Aorta (tissue), 5 donors: Measurements from ENCODE around the gene CDK16. TPM values are rescaled to one million over a fixed set of nuclear protein-coding genes. Genes with fewer than 3 reads are reported as not detected.

Experiments
- ATAC-seq: fragments of 200-7000 bp; cut with Tn5 transposase; one replicate; pipeline ENCODE4 v1.9.1; 2022; ENCODE audit warnings: moderate library complexity; ENCODE audit not compliant: low FRiP score
- DNase-seq, 2 donors: peaks; one replicate each; pipeline ENCODE4 v3.0.0-alpha.2; 2020
- H3K27ac ChIP-seq, 2 donors: one replicate each; pipeline ENCODE4 v1.5.1; 2013; ENCODE audit warnings: low read length in 2 of 2, mild to moderate bottlenecking in 2 of 2, moderate library complexity in 2 of 2, control low read depth in 1 of 2, inconsistent platforms in 1 of 2, low read depth in 1 of 2
- H3K27me3 ChIP-seq, 2 donors: one replicate each; pipeline ENCODE4 v1.6.1; 2013; ENCODE audit warnings: control low read depth in 1 of 2, low read length in 1 of 2, mild to moderate bottlenecking in 1 of 2, moderate library complexity in 1 of 2; ENCODE audit not compliant: insufficient read depth in 2 of 2, control insufficient read depth in 1 of 2
- H3K36me3 ChIP-seq, 2 donors: one replicate each; pipeline ENCODE4 v1.6.1; 2013; ENCODE audit warnings: control low read depth in 1 of 2, low read length in 1 of 2, mild to moderate bottlenecking in 1 of 2; ENCODE audit not compliant: insufficient read depth in 2 of 2, control insufficient read depth in 1 of 2
- H3K4me1 ChIP-seq, 2 donors: one replicate each; pipeline ENCODE4 v1.6.1; 2013; ENCODE audit warnings: low read length in 2 of 2, control low read depth in 1 of 2, mild to moderate bottlenecking in 1 of 2, moderate library complexity in 1 of 2; ENCODE audit not compliant: insufficient read depth in 2 of 2, control insufficient read depth in 1 of 2
- H3K4me3 ChIP-seq, 2 donors: one replicate each; pipeline ENCODE4 v1.5.1; 2013; ENCODE audit warnings: low read length in 2 of 2, control low read depth in 1 of 2, mild to moderate bottlenecking in 1 of 2
- H3K9me3 ChIP-seq: one replicate; pipeline ENCODE4 v1.6.1; 2013; ENCODE audit warnings: mild to moderate bottlenecking, low read length; ENCODE audit not compliant: control insufficient read depth
- WGBS, 2 donors: extraction: QIAGEN DNeasy Blood & Tissue Kit; methylation state at CpG; one replicate each; pipeline ENCODE4 v1.1.7; 2013; 5-methylcytosine and 5-hydroxymethylcytosine counted together
- intact Hi-C, 2 donors: fragments of 100-400 bp; cut with DNase I; formaldehyde crosslinking; loops; one replicate each; pipeline versions ENCODE4 v1.14.2 to v1.15.0; 2022
- polyA plus RNA-seq, 2 donors: library from polyadenylated mRNA; stranded (reverse); fragments of 200-250 nt; gene quantifications; one replicate each; pipeline ENCODE4 v1.2.3, GENCODE V29; 2013
- total RNA-seq, 2 donors: library from RNA; stranded (reverse); fragmentation: NEBNext Ultra II Directional; extraction: Animal tissue kit (Norgen Biotek cat#: 25700); gene quantifications; one replicate each; pipeline ENCODE4 v1.2.1, GENCODE V29; 2021
- donor health status: healthy with polysubstance abuse.
- donor health status: Bipolar disorder and iron deficiency.
- donor health status: DM: no; HTN: no; CAD: no.
- donor health status: DM: no; HTN: no; CAD: no.
- donor health status: DM: yes; HTN: yes; CAD: no.

Gene CDK16
- total and polyA plus RNA-seq, 4 donors = 14.0 to 61.3 (median 49.0) TPM

DNA sequence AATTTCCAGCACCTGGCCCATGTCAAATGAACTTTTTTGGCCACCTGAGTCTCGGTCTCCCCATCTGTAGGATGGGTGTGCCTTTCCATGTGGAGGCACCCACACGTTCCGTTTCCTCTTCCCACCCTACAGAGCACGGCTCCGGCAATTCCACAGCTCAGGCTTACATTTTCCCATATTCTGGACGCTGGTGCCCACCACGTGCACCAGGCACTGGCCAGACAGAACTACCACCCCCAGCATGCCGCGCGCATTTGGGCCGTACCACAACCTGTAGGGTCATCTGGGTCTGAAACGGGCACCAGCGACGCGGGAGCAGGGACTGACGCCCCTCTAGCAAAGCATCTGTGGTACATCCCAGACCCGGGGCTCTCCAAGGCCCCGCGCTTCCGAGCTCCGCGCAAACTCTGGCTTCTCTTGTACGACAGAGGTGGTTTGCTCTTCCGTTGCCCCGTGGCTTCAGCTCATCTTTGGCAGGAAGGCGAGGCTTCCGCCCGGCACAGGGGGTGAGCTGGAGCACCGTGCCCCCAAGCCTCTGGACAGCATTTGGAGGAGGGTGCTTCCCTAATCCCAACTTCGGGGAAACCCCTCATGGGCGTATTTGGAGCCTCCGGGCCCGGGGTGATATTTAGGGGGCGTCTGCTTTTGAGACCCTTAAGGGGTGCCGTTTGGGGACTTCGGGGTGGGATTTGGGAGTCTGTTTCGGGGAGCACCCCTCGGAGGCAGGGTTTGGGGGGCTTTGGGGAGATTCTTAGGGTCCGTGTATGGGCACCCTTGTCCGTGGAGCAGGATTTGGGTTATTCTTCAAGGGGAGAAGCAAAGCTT lies 27.8 kb upstream of the CDK16 start:
- ATAC-seq (peak; percentile 85), DNase-seq (peak; percentile 91 to 95)
- Histone ChIP-seq H3K4me1 (no peaks in the 10 kb centered on the region), H3K9me3 (no peaks in the 10 kb centered on the region), H3K27ac (no peak overlapping the region), H3K36me3 (peaks cover 0 to 4% of the 10 kb centered on the region in 2 donors), H3K27me3 (no peaks in the 10 kb centered on the region), H3K4me3 (peak overlapping the region; percentile 16 to 47)
- intact Hi-C loops = loop anchor here (2.0 to 10.0 kb wide), 3 partner anchors 192 to 834 kb away; no protein-coding TSS in a partner anchor
- 2 to 15% methylated on average over 40 of the region's 40 CpGs for WGBS, 2 donors

DNA sequence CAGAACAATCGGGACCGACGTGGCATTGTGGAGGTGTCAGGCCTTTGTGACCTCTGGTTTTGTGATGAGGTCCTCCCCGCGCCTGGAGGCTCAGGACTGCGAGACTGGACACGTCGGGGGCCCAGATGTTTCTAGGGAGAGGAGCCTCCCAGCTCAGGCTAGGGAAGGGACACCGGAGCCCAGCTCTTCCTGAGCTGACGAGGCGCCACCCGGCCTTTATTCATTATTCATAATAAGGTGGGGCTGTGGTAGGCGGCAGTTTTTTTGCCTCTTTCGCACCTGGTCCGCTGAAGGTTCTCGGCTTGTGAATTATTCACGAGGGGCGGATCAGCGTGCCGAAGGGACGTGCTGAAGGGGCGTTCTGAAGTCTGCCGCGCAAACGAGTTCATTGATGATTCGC lies 27.1 kb upstream of the CDK16 start:
- intact Hi-C loops = loop anchor here (2.0 to 10.0 kb wide), 3 partner anchors 191 to 833 kb away; no protein-coding TSS in a partner anchor
- DNase-seq = peak in 1 of 2 donors; percentile 48
- Histone ChIP-seq H3K27me3 (no peaks in the 10 kb centered on the region), H3K4me3 (no peak overlapping the region), H3K36me3 (no peaks in the 10 kb centered on the region), H3K9me3 (no peaks in the 10 kb centered on the region), H3K27ac (no peak overlapping the region), H3K4me1 (no peaks in the 10 kb centered on the region)
- ATAC-seq = no peak
- 24 to 40% methylated on average over 26 of the region's 26 CpGs for WGBS, 2 donors

DNA sequence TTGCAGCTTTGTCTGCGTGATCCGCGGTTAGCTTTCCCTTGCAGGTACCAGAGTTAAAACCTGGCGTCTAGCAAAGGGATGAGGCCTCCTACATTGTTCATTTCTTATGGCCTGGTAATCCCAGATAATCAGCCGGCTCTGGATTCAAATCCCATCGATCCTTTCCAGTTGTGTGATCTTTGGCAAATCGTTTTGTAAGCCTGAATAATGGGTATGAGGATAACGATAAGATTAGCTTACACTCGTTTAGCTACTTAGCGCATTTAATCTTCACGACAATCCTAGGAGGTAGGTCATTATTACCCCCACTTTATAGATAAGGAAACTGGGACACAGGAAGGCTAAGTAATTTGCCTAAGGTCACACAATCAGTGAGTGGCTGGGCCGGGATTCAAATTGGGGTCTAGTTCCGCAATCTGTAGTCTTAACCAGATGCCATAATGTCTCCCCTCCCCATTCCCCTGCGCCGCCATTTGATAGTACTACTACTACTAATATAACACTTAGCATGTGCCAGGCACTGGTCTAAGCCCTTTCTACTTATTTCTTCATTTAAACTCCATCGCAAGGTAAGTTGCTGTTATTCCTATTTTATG lies 26.6 kb upstream of the CDK16 start:
- Histone ChIP-seq H3K9me3 (no peaks in the 10 kb centered on the region), H3K4me3 (no peak overlapping the region), H3K27ac (no peak overlapping the region), H3K4me1 (no peaks in the 10 kb centered on the region), H3K27me3 (no peaks in the 10 kb centered on the region), H3K36me3 (no peaks in the 10 kb centered on the region)
- ATAC-seq = no peak
- peak in 1 of 2 donors; percentile 46 for DNase-seq
- intact Hi-C loops = loop anchor here (2.0 to 10.0 kb wide), 4 partner anchors 190 to 833 kb away; no protein-coding TSS in a partner anchor
- WGBS, 2 donors = 75 to 85% methylated on average over 16 of the region's 16 CpGs

DNA sequence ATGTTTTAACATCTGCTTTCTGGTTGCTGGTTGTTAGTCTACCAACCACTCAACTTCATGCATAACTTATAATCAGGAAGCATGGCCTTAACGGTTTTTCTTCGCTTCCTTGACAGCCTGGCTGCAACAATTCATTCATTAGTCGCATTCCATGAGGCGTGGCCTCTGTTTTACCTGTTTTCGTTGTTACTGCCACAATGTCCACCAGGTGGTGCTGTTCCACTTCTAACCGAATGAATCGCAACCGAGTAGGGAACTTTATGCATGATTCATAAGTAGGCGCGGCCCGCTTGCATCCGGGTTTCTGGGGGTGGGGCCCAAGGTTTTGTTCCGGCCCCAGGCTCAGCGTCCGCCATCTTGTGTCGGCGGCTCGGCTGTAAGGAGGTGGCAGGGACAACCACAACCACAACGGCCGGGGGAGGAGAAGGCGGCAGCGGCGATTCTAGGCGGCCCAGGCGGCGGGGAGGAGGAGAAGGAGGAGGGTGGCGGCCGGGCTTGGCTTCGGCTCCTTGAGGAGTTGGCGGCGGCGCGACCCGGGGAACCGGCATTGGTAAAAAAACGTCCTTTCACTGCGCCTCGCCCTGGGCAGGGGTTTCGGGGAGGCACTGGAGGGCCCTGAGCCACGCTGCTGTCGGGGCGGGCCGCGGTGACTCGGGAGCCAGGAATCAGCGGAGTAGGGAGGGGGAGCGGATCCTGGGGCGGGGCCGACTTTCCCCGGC lies 24.8 kb upstream of the CDK16 start, which contains the start of gene UBA1:
UBA1 (plus strand) TSS at position 355 of the 719 bp plus-strand sequence. CDS start 4,974 bp downstream, outside the sequence.
- peak within 1 kb of the TSS; percentile 35 to 76 for H3K4me3 ChIP-seq
- peak within 1 kb of the TSS; percentile 10 to 90 for H3K27ac ChIP-seq
- no peaks in the 10 kb centered on the region for H3K9me3 ChIP-seq
- peaks cover 0 to 3% of the 10 kb centered on the region in 2 donors for H3K4me1 ChIP-seq
- peaks cover under 1 to 3% of the 10 kb centered on the region in 2 donors for H3K36me3 ChIP-seq
- peak; percentile 98 for DNase-seq
- intact Hi-C loops = loop anchor here (1.0 to 10.0 kb wide), 4 partner anchors 25 to 831 kb away; partner anchors contain the start of gene CDK16 (in 1 of the 2)
- WGBS, 2 donors = 1% methylated on average over 40 to 50 of the region's 50 CpGs
- ATAC-seq = peak; percentile 96
- no peaks in the 10 kb centered on the region for H3K27me3 ChIP-seq

DNA sequence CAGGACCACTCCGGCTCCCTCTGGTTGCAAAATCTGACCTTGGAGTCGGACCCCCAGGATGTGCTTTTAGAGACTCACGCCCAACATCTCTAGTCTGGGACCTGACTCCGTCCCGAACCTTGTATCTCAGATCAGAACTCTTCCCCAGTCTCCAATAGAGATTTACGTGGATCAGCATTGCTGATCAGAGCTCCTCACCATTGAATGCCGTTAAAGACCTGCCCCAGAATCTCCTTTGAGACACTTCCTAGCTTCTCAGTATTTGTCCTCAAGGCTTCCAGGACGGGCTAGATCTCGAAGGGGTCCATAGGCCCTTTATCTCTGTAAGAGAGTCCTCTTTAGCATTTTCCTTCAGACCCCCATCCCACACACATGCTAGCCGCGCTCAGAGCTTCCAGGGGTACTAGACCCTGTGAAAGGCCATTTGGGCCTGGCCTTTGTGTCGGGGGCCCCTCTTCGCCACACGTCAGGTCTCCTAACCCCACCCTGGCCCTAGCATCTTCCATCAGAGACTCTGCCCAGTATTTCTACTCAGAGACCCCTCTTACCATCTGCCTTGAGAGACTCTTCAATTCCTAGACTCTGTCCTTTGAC lies 24.2 kb upstream of the CDK16 start:
- no peaks in the 10 kb centered on the region for H3K9me3 ChIP-seq
- H3K27ac ChIP-seq = peak overlapping the region in 1 of 2 donors; percentile 90
- peak; percentile 6 for ATAC-seq
- peaks cover 0 to 3% of the 10 kb centered on the region in 2 donors for H3K4me1 ChIP-seq
- H3K4me3 ChIP-seq = peak overlapping the region; percentile 35 to 76
- WGBS, 2 donors = 3 to 19% methylated on average over 14 of the region's 14 CpGs
- DNase-seq = no peak
- H3K27me3 ChIP-seq = no peaks in the 10 kb centered on the region
- intact Hi-C loops = loop anchor here (5.0 to 10.0 kb wide), 2 partner anchors 188 to 831 kb away; no protein-coding TSS in a partner anchor
- peaks cover 2 to 3% of the 10 kb centered on the region in 2 donors for H3K36me3 ChIP-seq

DNA sequence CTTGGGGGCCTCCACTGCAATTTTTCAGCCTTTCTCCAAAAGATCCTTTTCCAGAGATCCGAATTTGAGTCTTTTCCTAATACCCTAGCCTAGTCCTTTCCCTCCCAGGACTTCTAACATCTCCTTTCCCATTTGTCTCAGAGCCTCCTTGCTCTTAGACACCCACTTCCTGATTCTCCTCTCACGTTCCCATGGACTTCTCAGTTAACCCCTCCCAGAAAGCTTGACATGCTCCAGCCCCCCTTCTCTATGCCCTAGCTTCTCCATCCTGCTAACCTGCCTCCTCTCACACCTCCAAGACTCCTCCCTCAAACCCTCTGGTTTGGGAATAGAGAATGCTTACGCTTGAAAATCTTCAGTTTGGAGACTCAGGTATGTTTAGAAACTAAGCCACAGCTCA lies 22.4 kb upstream of the CDK16 start:
- Histone ChIP-seq H3K4me3 (no peak overlapping the region), H3K4me1 (peaks cover 0 to 3% of the 10 kb centered on the region in 2 donors), H3K9me3 (no peaks in the 10 kb centered on the region), H3K27me3 (no peaks in the 10 kb centered on the region), H3K27ac (no peak overlapping the region), H3K36me3 (peaks cover 3 to 7% of the 10 kb centered on the region in 2 donors)
- intact Hi-C loops = loop anchor here (2.0 to 10.0 kb wide), 2 partner anchors 327 to 829 kb away; no protein-coding TSS in a partner anchor
- 34 to 60% methylated on average over 3 of the region's 3 CpGs for WGBS, 2 donors
- DNase-seq = no peak
- ATAC-seq = no peak

DNA sequence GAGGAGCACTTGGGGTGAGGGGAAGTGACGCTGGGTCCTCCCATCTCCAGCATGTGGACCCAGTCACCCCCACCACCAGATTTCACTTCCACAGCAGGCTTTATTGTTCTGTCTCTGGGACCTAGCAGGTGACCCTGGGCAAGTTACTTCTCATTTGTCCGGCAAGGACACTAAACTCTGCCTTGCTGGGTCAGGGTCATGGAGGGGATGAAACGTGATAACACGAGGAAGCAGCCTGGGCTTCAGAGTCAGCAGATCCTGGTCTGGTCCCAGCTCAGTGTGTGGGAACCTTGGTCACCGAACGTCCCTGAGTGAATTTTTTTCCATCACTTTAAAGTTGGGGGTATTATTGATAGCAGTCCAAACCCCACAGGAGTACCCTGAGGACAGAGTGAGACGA lies 21.0 kb upstream of the CDK16 start:
- Histone ChIP-seq H3K27ac (peak overlapping the region in 1 of 2 donors; percentile 18), H3K9me3 (no peaks in the 10 kb centered on the region), H3K4me3 (no peak overlapping the region), H3K4me1 (peaks cover 0 to 3% of the 10 kb centered on the region in 2 donors), H3K36me3 (peaks cover 7 to 17% of the 10 kb centered on the region in 2 donors), H3K27me3 (no peaks in the 10 kb centered on the region)
- intact Hi-C loops = loop anchor here (2.0 to 10.0 kb wide), 2 partner anchors 325 to 827 kb away; no protein-coding TSS in a partner anchor
- WGBS, 2 donors = 33 to 63% methylated on average over 7 of the region's 7 CpGs
- DNase-seq = peak in 1 of 2 donors; percentile 34
- no peak for ATAC-seq
